Suprapubic skin (tissue), 3 donors: ENCODE results near the gene LIPK.

Experiments used
- EP300 ChIP-seq: sonication (generic); formaldehyde crosslinking; IDR thresholded peaks from one replicate; pipeline ENCODE4 v1.6.1; 2017; ENCODE audit warnings: antibody characterized with exemption
- POLR2A ChIP-seq, 2 donors: fragments of 450-650 bp; IDR thresholded peaks; one replicate each; pipeline ENCODE4 v1.6.1; 2017; ENCODE audit warnings: antibody characterized with exemption in 2 of 2, mild to moderate bottlenecking in 2 of 2, moderate library complexity in 2 of 2
- TF ChIP-seq, protein P1 (sequence below), 2 donors: fragments of 200-600 bp in 1 of 2; fragments of 450-650 bp in 1 of 2; sonication (generic) in 1 of 2; IDR thresholded peaks; one replicate each; pipeline ENCODE4 v1.5.1; 2016 to 2019; ENCODE audit warnings: antibody characterized with exemption in 2 of 2, mild to moderate bottlenecking in 1 of 2, moderate library complexity in 1 of 2

DNA sequence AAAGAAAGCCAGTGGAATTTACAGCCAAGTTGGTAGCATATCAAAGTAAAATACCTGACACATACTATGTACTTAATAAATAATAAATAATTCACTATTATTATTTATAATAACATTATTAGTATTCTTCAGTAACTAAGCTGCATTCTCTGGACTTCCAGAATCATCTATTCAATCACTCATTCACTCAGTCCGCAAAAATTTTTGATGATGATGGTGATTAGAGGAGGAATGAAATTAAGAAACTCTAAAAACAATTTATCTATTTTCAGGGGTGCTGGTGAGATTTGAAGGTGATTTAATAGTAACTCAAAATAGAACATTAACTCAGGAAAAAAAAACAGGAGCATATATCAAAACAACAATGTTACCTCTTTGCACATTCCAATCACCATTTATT lies 50.6 kb downstream of the LIPK start:
- TF ChIP-seq, protein P1, sequence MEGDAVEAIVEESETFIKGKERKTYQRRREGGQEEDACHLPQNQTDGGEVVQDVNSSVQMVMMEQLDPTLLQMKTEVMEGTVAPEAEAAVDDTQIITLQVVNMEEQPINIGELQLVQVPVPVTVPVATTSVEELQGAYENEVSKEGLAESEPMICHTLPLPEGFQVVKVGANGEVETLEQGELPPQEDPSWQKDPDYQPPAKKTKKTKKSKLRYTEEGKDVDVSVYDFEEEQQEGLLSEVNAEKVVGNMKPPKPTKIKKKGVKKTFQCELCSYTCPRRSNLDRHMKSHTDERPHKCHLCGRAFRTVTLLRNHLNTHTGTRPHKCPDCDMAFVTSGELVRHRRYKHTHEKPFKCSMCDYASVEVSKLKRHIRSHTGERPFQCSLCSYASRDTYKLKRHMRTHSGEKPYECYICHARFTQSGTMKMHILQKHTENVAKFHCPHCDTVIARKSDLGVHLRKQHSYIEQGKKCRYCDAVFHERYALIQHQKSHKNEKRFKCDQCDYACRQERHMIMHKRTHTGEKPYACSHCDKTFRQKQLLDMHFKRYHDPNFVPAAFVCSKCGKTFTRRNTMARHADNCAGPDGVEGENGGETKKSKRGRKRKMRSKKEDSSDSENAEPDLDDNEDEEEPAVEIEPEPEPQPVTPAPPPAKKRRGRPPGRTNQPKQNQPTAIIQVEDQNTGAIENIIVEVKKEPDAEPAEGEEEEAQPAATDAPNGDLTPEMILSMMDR (IDR thresholded peaks at IDR 0.05): no peak
- no peak for TF ChIP-seq POLR2A (IDR thresholded peaks at IDR 0.05)
- TF ChIP-seq EP300: no peak
